Dermis microvascular lymphatic vessel endothelial cell (primary cell): Measurements from ENCODE around the gene TTC17. TPM values are rescaled to one million over a fixed set of nuclear protein-coding genes. Genes with fewer than 3 reads are reported as not detected.
"Not testable (repeated sequence)": the region's sequence is repeated elsewhere in the genome, so short reads cannot be mapped to it uniquely, and the experiment has no call there.

ENCODE experiments used
- DNase-seq, 2 donors: peaks; one replicate each; pipeline versions ENCODE4 v3.0.0 to v3.0.0-alpha.2; 2010; ENCODE audit warnings: low read depth in 2 of 2
- total RNA-seq: library from RNA; depleted of rRNA; stranded (reverse); fragments of >200 nt; gene quantifications from 2 replicates; pipeline ENCODE4 v1.2.1, GENCODE V29; 2014

Gene TTC17
- total RNA-seq, 1 donor from 2014 or later: 38.0 TPM

DNA sequence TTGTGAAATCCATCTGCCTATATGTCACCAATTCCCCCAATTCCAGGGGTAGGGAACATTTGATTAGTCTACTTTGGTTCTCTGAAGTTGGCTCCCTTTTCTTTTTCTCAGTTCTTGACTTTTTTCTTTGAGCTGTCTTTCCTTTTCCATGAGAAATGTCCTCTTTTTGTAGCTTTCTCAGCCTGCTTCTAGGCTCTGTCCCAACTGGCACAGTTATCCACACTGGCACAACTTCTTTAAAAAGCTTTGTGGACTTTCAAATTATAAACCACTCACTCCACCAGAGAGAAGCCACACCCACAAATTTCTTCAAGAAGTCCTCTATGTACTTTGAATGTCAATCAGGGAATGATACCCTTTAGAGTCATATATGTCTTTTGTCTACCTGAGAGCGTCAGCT, 100.5 kb downstream of the TTC17 start:
- no peak for DNase-seq

DNA sequence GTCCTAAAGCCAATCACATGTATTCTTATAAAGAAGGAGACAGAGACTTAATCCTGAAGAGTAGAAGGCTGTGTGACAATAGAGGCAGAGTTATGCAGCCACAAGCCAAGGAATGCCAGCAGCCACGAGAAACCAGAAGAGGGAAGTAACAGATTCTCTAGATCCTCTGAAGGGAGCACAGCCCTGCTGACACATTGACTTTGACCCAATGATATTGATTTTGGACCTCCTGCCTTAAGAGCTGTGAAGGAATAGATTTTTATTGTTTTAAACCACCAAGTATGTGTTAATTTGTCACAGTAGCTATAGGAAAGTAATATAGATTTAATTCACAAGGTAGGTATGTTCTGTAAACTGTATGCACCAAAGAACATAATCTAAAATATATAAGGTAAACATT, 103.6 kb downstream of the TTC17 start:
- no peak for DNase-seq

DNA sequence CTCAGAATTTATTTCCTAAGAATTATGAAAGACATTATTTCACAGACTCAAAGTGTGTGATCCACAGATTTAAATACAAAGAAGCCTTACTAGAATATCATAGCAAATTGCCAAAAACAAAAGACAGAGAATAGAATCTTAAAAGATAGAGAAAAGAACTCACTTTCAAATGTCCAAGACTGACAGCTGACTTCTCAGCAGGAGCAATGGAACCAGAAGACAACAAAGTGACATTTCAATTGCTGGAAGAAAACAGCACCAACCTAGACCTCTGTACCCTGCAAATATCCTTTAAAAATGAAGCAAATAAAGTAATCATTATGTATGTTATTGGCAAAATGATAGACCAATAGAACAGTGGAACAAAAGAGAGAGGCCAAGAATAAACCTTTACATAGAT, 109.2 kb downstream of the TTC17 start:
- no peak for DNase-seq

DNA sequence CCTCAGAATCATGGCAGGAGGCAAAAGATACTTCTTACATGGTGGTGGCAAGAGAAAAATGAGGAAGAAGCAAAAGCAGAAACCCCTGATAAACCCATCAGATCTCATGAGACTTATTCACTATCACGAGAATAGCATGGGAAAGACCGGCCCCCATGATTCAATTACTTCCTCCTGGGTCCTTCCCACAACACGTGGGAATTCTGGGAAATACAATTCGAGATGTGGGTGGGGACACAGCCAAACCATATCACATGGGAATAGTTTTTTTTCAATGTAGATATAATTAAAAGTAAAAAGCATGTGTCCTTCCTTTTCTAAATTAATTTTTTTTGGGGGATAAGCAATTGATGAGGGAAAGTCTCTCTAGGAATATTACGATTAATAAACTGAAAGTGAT, 118.8 kb downstream of the TTC17 start:
- not testable (repeated sequence) for DNase-seq

DNA sequence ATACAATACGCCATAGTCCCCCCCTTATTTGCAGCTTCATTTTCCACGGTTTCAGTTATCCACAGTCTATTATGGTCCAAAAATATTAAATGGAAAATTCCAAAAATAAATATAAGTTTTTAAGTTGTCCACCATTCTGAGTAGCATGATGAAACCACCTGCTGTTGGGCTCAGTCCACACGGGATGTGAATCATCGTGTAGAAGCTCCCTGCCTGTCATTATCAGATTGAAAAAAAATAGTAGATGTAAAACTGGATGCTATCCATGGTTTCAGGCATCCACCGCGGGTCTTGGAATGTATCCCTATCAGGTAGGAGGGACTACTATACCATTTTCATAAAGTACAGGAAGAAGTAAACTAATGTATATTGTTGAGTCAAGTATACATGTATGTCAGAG, 127.4 kb downstream of the TTC17 start:
- DNase-seq: peak; percentile 55 to 72

DNA sequence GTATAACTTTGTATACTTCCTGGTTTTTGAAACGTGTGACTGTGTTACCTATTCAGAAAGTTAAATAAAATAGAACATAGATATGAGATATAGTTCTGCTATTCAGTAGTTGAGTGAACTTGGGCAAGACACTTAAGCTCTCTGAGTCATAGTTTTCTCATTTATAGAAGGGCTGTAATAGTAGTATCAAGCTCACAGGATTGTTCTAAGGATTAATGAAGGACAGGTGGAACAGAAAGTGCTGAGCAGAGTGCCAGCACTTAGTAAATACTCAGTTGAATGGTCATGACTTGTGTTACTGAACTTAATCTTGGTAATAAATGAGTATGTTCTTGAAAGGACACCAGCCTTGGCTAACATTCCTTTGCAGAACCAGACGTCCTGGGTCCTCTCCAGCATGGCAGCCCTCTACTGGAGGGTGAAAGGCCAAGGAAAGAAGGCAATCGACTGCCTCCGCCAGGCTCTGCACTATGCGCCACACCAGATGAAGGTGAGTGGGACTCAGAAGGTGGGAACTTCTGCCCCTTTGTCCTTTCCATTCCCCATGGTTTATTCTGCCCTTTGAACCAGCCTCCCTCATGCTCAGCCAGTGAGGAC, 131.2 kb downstream of the TTC17 start:
- DNase-seq: no peak

DNA sequence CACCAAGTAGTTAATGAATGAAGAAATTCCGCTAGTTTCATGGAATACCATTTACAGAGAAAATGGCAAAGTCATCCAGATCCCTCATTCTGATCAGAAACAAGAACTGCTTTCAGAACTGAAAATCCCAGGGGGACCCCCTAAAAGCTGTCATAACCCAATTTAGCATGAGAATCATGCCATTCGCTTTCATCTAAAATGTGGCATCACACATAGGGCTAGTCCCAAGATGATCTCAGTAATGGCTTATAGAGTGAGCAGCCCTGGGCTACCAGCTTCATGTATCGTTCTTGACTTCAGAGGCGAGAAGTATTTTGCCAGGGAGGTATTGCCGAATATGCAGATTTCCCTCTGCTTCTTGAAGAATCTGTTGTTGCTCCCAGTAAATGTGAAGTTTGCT, 134.0 kb downstream of the TTC17 start:
- DNase-seq: no peak

DNA sequence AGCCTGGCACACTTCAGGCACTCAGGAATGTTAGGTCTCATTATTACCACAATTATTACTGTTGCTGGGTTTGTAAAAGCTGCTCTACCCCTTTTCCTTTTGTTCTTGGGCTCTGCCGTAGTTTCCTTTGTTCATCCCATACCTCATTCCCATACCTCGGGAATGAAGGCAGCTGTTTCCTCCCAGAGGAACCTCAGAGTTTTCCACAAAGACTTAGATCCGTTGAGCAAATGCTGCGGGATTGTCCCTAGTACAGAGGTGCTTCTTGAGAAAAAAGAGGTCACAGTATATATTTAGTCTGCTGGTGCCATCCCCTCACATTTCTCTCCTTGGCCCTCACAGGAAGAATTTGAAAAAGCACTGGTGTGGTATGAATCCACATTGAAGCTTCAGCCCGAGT, 134.7 kb downstream of the TTC17 start:
- peak in 1 of 2 donors; percentile 23 for DNase-seq

DNA sequence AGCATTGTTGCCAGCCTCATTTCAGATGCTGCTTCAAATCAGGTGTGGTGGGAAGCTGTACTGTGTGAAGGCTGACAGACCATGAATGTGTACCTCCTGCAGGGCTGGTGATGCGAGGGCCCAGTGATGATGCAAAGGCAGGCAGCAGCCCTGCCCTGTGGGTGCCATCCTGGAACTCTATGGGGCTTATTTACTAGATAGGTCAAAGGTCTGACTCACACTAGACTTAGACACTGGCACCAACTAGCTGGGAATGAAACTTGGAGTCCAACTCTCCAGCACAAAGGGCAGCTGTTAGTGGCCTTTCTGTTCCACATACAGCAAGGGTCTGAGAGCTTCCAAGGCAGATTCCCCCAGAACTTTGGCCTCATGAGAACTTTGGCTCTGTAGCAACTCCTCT, 138.4 kb downstream of the TTC17 start:
- DNase-seq: no peak

DNA sequence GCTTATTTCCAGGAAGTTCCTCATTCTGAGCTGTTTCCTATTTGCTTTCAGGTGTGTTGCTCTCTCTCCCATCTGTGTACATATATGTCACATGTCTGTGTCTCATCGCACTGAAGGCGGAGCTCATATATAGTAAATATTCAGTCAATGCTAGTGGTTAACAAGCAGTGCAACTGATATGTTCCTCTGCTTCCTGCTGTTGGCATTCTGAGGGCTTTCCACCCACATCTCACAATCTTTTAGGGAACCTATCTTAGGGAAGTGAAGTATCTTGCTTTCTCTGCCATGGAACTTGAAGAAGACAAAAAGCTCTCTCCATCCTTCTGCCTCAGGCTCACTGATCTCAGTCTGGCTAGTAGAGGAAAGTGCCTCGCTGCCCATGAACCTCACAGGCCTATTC, 139.8 kb downstream of the TTC17 start:
- DNase-seq: no peak

DNA sequence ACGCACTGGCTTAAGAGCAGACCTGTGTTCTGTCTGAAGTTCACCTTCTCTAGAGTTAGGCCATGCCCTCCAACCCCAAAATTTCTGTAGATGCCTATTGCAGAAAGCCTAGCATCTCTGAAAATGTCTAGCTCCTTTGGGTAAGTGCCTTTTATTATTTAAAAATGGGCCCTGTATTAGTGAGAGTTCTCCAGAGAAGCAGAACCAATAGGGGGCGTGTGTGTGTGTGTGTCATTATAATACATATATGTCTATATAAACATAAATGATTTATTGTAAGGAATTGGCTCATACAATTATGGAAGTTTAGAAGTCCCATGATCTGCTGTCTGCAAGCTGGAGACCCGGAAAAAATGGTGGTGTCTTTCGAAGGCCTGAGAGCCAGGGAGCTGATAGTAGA, 144.7 kb downstream of the TTC17 start:
- peak in 1 of 2 donors; percentile 19 for DNase-seq

DNA sequence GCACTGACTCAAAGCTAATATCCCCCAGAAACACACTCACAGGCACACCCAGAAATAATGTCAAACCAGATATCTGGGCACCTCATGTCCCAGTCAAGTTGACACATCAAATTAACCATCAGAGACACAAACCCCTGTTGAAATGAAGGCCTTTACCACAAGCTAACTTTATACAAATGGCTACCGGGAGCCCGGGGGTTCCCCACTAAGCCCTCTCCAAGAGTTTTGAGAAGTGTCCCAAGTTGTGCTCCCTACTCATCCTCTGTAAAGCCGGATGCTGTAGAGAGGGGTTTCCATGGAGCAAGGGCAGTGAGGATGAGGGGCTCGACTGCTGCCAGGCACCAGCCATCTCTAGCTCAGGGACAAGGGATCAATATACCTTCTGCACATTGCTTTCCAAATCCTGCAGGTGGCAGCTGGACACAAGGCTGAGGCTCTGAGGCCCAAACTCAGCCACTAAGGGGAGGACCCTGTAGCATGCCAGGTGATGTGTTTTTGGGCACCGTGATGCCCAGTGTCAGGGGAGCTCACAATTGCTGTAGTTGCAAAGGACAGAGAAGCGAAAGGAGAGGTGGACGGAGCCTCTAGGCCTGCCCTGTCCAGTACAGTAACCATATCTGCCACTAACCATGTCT, 145.7 kb downstream of the TTC17 start:
- peak; percentile 2 to 19 for DNase-seq

DNA sequence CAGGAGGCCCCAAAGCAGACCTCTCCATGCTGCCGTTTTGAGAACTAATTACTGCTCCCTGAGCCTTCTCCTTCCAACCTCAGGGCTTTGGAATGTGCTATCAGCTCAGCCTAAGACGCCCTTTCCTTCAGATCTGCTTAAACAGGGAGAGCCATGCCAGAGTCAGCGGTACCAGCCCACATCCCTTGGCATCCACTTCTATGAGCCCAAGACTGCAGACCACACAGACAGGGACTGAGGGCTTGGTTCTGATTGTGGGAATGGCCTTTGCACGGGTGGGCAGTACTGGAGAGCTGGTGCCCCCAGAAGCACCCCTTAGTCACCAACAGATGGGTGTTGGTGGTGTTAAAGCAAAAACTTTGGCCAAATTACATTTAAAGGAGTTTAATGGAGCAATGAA, 146.5 kb downstream of the TTC17 start:
- DNase-seq: no peak

DNA sequence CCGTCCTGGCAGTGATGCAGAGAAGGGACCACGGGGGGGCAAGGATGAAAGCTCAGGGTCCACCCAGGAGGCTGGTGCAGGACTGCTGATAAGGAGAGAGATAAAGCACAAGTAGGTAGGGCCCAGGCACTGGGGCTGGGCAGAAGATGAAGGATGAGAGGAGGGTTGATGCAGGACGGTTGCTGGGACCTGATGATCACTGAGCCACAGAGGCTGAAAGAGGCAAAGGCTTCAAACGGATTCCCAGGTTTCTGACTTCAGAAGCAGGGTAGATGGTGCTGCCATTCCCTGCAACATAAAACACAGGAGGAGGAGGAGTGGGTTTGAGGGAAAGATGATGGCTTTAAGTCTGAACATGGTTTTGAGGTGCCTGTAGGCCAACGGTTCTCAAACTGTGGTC, 148.5 kb downstream of the TTC17 start:
- DNase-seq: no peak

DNA sequence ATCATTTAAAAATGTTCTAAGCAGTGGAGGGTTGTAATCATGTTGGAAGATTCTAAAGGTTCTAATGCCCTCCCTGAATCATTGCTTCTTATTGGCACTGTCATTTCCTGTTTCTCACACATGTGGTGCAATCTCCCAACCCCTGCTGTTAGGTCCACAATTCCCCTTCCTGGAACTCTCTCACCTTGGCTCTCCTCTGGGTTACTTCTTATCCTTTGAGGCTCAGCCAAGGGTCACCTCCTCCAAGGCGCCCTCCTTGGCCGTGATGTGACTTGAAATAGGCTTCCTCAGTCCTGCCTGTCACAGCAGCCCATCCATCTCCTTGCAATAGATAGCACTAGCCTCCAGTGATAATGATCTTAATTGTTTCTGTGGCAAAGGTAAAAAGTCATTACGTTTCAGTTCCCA, 149.8 kb downstream of the TTC17 start:
- DNase-seq: peak in 1 of 2 donors; percentile 7

DNA sequence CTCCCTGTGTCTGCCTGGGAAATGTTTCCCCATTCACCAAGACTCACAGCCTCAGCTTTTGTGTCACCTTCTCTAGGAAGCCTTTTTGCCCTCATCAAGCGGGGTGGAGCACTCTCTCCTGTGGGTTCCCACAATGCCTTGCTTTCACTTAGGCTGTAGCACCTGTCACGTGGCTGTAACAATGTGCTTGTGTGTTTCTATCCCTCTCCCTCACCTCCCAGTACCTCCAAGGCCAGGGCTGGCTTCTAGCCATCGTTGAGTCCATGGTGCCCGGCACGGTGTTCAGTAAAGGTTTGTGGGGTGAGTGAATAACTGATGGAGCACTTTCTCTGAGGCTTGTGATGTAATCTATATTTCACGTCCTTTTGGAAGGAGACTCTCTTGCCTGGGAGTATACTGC, 153.2 kb downstream of the TTC17 start:
- DNase-seq: no peak

DNA sequence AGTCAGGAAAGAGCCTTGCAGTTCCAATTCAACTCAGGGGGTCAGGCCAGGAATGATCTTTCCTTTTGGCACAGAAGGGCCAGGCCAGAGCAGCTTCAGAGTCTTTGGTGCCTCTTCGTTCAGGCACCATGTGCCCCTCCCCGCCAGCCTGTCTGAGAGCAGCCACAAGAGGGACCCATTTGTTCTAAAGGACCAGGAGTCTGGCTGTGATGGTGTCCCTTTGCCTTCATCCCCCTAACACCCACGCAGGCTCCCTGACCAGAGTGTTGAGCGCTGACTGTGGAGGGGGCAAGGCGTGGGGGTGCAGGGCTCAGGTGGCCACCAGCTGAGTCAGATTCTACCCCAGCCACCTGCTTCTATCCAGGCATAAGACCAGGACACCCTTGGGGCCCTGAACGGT, 156.4 kb downstream of the TTC17 start:
- peak in 1 of 2 donors; percentile 6 for DNase-seq

DNA sequence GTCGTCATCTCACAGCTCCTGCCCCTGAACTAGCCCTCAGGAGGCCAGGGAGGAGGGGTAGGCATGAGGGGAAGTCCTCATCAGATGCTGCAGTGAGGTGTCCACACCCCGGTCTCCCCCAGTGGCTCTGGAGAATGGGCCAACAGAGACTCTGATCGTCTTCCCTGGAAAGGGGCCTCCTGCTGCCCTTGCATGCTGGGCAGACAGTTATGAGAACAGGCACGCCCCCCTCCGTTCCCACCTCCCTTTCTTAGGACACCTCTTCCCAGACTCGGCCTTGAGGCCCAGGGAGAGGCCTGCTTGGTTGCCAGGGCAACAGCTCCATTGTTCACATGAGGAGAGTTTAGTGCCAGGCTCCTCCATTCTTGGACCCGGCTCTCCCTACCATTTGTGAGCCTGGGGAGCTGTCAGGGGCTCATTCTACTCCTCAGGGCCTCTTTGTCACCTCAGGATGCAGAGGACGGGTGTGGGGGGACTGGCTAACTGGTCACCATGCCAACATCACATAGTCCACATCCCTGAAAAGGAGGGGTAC, 157.7 kb downstream of the TTC17 start:
- no peak for DNase-seq

DNA sequence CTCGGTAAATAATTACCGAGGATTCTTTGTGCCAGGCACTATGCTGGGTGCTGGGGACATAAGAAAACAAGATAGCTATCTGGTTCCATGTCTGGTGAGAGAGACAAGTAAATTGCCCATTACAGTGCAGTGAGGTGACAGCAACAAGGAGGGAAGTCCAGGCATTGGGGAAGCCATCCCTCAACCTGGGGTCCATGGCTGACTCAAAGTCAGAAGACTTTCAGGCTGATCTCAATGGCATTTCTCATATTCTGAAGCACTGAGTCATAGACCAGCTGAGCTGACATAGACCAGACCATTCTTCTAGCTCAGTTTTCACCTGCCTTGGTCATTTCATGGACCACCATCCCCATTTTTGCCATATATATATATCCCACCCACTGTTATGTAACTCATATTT, 158.8 kb downstream of the TTC17 start:
- no peak for DNase-seq

DNA sequence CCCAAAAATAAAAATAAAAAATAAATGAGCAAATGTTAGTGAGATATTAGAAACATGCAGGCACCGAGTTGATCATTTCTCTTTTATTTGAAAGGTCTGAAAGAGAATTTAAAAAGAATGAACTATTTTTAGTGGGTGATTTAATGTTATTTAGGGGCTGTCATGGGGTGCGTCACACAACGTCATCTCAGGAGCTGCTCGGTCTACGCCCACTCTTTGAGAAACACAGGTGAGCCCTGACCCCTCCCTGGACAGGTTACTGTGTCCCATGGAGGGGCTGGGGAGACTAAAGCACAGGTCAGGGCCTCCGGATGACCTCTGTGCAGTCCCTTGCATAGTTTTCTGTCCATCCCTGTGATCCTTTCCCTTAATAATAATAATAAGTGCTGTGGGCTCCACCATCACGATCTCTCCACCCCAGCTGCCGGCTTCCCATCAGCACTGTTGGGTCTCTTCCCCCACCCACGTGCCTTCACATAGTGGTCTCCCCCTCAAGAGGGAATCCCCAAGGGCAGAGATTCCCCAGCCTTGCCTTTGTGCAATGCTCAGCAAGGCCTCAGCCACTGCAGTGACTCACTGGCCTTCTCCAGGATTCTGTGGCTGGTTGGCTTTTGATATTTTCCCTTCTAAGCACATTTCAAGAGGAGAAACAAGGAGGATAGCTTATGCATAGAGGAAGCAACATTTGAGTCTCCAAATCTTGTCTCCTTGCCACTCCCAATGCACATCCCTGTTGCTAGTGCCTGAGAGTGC, 159.9 kb downstream of the TTC17 start:
- no peak for DNase-seq

DNA sequence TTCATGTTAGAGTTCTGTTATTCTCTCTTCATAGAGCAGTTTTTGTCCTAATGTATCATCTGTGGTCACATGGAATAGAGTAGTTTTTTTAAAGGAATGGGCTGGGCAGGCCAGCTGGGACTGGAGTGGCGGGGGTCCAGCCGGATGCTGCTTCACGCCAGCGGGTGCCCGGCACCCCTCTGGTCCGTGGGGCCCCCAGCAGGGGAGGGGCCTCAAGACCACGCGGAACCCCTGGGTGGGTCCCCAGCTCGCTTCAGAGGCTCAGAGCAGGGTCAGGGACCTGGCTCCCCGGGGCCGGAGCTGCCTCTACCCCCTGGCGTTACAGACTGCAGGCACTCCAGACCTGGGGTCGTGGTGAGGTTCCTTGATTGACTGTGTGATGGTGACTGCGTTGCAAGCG, 162.8 kb downstream of the TTC17 start:
- no peak for DNase-seq

DNA sequence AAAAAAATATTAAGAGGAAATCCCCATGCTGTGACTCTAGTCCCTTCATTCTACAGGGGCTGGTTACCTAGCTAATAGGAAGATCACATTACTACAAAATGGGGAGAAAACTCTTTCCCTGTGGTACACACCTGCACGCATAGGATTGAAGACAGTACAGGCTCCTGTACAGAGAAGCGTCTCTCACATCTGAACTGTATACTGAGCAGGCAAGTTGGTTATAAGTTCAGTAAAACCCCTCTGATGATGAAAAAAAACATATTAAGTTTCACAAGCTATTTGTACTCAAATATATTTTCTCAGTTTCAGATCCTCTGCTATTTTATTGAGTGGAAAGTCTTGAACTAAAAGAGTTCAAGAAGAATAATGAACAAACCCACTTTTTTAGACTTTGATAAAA, 164.9 kb downstream of the TTC17 start:
- DNase-seq: no peak

DNA sequence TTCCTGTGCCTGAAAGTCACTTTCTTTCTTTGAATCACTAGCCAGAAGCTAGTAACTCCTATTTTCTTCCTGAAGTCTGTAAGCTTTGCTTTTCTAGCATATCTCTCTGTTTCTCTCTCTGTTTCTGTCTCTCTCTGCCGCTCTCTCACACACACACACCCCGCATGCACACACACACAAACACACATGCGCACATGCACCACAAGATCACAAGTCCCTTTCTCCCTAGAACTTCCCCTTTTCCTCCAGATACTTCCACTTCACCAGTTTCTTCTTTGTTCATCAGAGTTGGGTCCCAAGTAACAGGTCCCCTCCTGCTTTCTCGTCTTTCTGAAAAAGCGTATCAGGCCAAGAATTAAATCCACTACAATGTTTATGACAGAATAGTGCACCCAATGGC, 173.3 kb downstream of the TTC17 start:
- no peak for DNase-seq
